Right atrium auricular region (tissue), 2 donors: ENCODE results near the gene PRR15. TPM values are rescaled to one million over a fixed set of nuclear protein-coding genes. Genes with fewer than 3 reads are reported as not detected.
A peak's percentile ranks its signal among the peaks of the same experiment; 100 is the strongest.

ENCODE experiments used
- DNase-seq: peaks from one replicate; pipeline ENCODE4 v3.0.0-alpha.2; 2019; ENCODE audit warnings: low spot score
- H3K27ac ChIP-seq, 2 donors: fragments of 200-600 bp; sonication (generic); 1 replicate in 1 of 2; 2 replicates in 1 of 2; pipeline ENCODE4 v1.5.1; 2016 to 2019
- H3K27me3 ChIP-seq, 2 donors: fragments of 200-600 bp; sonication (generic); one replicate each; pipeline versions ENCODE4 v1.5.1 to v1.6.0; 2017 to 2019
- H3K36me3 ChIP-seq: fragments of 200-600 bp; sonication (generic); one replicate; pipeline ENCODE4 v1.5.1; 2016
- H3K4me1 ChIP-seq, 2 donors: fragments of 200-600 bp; sonication (generic); one replicate each; pipeline versions ENCODE4 v1.5.1 to v1.6.0; 2017 to 2019
- H3K4me3 ChIP-seq, 2 donors: fragments of 200-600 bp; sonication (generic); 1 replicate in 1 of 2; 2 replicates in 1 of 2; pipeline ENCODE4 v1.5.1; 2017 to 2019; ENCODE audit warnings: mild to moderate bottlenecking in 1 of 2, moderate library complexity in 1 of 2
- H3K9me3 ChIP-seq, 2 donors: fragments of 200-600 bp; sonication (generic); one replicate each; pipeline ENCODE4 v1.5.1; 2019
- CTCF ChIP-seq, 2 donors: fragments of 200-600 bp; sonication (generic); IDR thresholded peaks; one replicate each; pipeline ENCODE4 v1.5.1; 2019; ENCODE audit warnings: antibody characterized with exemption in 2 of 2
- total RNA-seq, 2 donors: library from RNA; depleted of rRNA; stranded (reverse); fragments of >200 nt; gene quantifications; one replicate each; pipeline ENCODE4 v1.1.0, GENCODE V29; 2016

Gene PRR15
- total RNA-seq, 2 donors from 2014 or later: 4.2 to 26.3 TPM

DNA sequence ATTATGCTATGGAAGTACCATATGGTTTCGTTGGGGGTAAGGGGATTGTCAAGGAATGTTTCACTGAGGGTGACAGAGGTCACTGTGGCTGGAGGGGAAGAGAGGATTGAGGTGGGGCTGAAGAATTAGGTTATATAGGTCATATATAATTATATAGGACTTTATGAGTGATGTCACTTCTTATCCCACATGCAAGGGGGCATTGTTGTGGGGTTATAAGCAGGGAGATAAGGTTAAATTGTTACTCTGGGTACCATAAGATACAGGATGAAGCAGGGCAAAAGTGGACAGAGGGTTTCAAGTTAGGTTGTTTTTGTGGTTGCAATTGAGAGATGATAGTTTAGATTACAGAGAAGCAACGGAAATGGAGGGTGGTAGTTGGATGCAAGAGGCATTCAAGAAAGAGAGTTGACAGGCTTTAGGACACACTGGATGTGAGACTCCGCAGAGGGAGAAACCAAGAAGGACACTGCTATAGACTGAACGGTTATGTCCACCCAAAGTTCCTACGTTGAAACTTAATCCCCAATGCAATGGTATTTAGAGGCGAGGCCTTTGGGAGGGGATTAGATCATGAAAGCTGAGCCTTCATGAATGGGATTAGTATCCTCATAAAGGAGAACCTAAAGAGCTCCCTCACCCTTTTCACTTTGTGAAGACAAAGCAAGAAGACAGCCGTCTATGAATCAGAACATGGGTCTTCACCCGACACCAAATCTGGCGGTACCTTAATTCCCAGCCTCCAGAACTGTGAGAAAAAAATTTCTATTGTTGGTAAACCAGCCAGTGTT is 7.0 kb upstream of the PRR15 start:
- H3K36me3 ChIP-seq: no peaks in the 10 kb centered on the region
- no peaks in the 10 kb centered on the region for H3K9me3 ChIP-seq
- H3K27ac ChIP-seq: no peak overlapping the region
- no peak for DNase-seq
- no peak for TF ChIP-seq CTCF (IDR thresholded peaks at IDR 0.05)
- no peaks in the 10 kb centered on the region for H3K27me3 ChIP-seq
- H3K4me1 ChIP-seq: no peaks in the 10 kb centered on the region
- H3K4me3 ChIP-seq: no peak overlapping the region

DNA sequence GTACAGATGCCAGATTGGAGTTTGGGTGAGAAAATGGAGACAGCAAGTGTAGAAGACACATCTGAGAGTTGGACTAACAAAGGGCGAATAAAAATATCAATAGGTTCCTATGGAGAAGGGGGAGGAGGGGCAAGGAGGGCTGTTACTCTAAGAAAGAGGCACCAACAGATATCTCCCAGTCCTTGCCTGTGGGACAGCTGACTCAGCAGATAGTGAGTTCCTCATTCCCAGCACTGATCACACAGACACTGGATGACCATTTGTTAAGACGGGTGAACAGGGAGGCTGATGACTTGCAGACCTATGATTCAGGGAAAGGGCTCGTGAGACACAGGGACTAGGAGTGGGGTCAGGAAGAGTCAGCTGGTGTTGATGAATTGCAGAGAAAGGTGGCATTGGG is 5.7 kb upstream of the PRR15 start:
- Histone ChIP-seq H3K4me1 (peaks cover 0 to 2% of the 10 kb centered on the region in 2 donors), H3K27ac (no peak overlapping the region), H3K9me3 (no peaks in the 10 kb centered on the region), H3K27me3 (peaks cover 0 to 3% of the 10 kb centered on the region in 2 donors), H3K4me3 (no peak overlapping the region), H3K36me3 (no peaks in the 10 kb centered on the region)
- no peak for DNase-seq
- TF ChIP-seq CTCF (IDR thresholded peaks at IDR 0.05): no peak

GRCh38 chr7:29561271-29561670 is 2.4 kb upstream of the PRR15 start:
- DNase-seq: no peak
- TF ChIP-seq CTCF (IDR thresholded peaks at IDR 0.05): no peak
- no peaks in the 10 kb centered on the region for H3K36me3 ChIP-seq
- H3K27me3 ChIP-seq: peaks cover 3 to 10% of the 10 kb centered on the region in 2 donors
- no peaks in the 10 kb centered on the region for H3K9me3 ChIP-seq
- H3K4me1 ChIP-seq: peaks cover 0 to 31% of the 10 kb centered on the region in 2 donors
- no peak overlapping the region for H3K4me3 ChIP-seq
- no peak overlapping the region for H3K27ac ChIP-seq

DNA sequence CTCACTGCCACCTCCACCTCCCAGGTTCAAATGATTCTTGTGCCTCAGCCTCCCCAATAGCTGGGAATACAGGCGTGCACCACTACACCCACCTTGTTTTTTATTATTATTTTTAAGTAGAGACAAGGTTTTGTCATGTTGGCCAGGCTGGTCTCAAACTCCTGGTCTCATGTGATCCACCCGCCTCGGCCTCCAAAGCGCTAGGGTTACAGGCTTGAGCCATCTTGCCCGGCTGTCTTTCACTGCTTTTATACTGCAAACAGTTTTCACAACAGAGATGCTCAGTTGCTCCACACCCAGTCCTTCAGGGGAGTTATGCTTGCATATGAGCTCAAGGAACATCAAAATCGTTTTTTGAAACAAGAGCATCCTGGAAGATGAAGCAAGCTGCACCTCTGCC is 1.3 kb upstream of the PRR15 start:
- Histone ChIP-seq H3K9me3 (no peaks in the 10 kb centered on the region), H3K27me3 (peaks cover 3 to 10% of the 10 kb centered on the region in 2 donors), H3K4me3 (no peak overlapping the region), H3K27ac (no peak overlapping the region), H3K36me3 (no peaks in the 10 kb centered on the region), H3K4me1 (peaks cover 0 to 35% of the 10 kb centered on the region in 2 donors)
- DNase-seq: no peak
- no peak for TF ChIP-seq CTCF (IDR thresholded peaks at IDR 0.05)

- no peak for TF ChIP-seq CTCF (IDR thresholded peaks at IDR 0.05)
- Histone ChIP-seq H3K36me3 (no peaks in the 10 kb centered on the region), H3K4me3 (peak overlapping the region; percentile 36 to 54), H3K4me1 (peaks cover 0 to 35% of the 10 kb centered on the region in 2 donors), H3K9me3 (no peaks in the 10 kb centered on the region), H3K27ac (peak overlapping the region; percentile 5 to 32), H3K27me3 (peaks cover 3 to 10% of the 10 kb centered on the region in 2 donors)
- peak; percentile 71 for DNase-seq
Measured at GRCh38 chr7:29564496-29565223, 1.0 kb downstream of the PRR15 start.
